HL-60 (cell line): ENCODE measurements around the gene P2RX5.

Source experiments
- CTCF ChIP-seq: IDR thresholded peaks from one replicate; pipeline ENCODE4 v1.5.1; 2011; ENCODE audit warnings: low read length, control low read depth, inconsistent platforms; ENCODE audit not compliant: insufficient read depth
- GABPA ChIP-seq: IDR thresholded peaks from 2 replicates; pipeline ENCODE4 v1.6.1; 2012; ENCODE audit warnings: low read depth
- POLR2AphosphoS5 ChIP-seq: IDR thresholded peaks from 2 replicates; pipeline ENCODE4 v1.6.1; 2012; ENCODE audit warnings: low read depth
- REST ChIP-seq: IDR thresholded peaks from 2 replicates; pipeline ENCODE4 v1.6.1; 2012; ENCODE audit warnings: low read depth; ENCODE audit not compliant: insufficient replicate concordance
- SPI1 ChIP-seq: IDR thresholded peaks from 2 replicates; pipeline ENCODE4 v1.6.1; 2012; ENCODE audit warnings: low read depth, mild to moderate bottlenecking, borderline replicate concordance

- TF ChIP-seq GABPA (no peak), CTCF (no peak), POLR2AphosphoS5 (no peak), REST (no peak), SPI1 (no peak)
These were observed 40.2 kb downstream of the P2RX5 start for GRCh38 chr17:3655766-3656165.
